ENCODE results near the gene TUBG2. TPM values are rescaled to one million over a fixed set of nuclear protein-coding genes. Genes with fewer than 3 reads are reported as not detected.

TUBG2 gene
- total RNA-seq, 1 experiment from 2014 or later: 23.8 TPM

- H3K4me1 ChIP-seq: peaks cover 28% of the 10 kb centered on the region
- H3K9me3 ChIP-seq: no peaks in the 10 kb centered on the region
- intact Hi-C loops (cut with micrococcal nuclease; ENCODE audit: unreplicated experiment): loop anchor here (1.0 to 5.0 kb wide), 2 partner anchors 83 to 101 kb away; partner anchors contain the start of gene RAMP2
- peak; percentile 87 to 93 for DNase-seq
- CTCF ChIA-PET: interaction anchor here (1.2 to 3.5 kb wide), 6 partner anchors 20 to 102 kb away, joined by 4 to 38 read pairs (median 19); partner anchors contain the start of genes PSMC3IP, RETREG3, TUBG1 and TUBG2
- Mint-ChIP-seq H3K4me1 (ENCODE audit: low read depth, unreplicated experiment) (peaks cover 8% of the 10 kb centered on the region), H3K36me3 (ENCODE audit: insufficient read depth, unreplicated experiment) (peaks cover 21% of the 10 kb centered on the region), H3K27ac (ENCODE audit: unreplicated experiment) (peak overlapping the region; percentile 95), H3K9me3 (ENCODE audit: unreplicated experiment) (no peaks in the 10 kb centered on the region), H3K27me3 (ENCODE audit: insufficient read depth, unreplicated experiment) (no peaks in the 10 kb centered on the region), H3K4me3 (ENCODE audit: unreplicated experiment) (peak overlapping the region; percentile 89)
- no peaks in the 10 kb centered on the region for H3K27me3 ChIP-seq (replicated peaks; ENCODE audit: control insufficient read depth, insufficient read depth, low read length)
- no peaks in the 10 kb centered on the region for H3K36me3 ChIP-seq (ENCODE audit: control insufficient read depth, insufficient read depth, low read length)
- POLR2A ChIA-PET: interaction anchor here (0.5 to 1.3 kb wide), 6 partner anchors 71 to 1487 kb away, joined by 3 to 5 read pairs (median 4); partner anchors contain the start of genes BECN1, RETREG3 and TUBG1
- TF ChIP-seq, protein P1, sequence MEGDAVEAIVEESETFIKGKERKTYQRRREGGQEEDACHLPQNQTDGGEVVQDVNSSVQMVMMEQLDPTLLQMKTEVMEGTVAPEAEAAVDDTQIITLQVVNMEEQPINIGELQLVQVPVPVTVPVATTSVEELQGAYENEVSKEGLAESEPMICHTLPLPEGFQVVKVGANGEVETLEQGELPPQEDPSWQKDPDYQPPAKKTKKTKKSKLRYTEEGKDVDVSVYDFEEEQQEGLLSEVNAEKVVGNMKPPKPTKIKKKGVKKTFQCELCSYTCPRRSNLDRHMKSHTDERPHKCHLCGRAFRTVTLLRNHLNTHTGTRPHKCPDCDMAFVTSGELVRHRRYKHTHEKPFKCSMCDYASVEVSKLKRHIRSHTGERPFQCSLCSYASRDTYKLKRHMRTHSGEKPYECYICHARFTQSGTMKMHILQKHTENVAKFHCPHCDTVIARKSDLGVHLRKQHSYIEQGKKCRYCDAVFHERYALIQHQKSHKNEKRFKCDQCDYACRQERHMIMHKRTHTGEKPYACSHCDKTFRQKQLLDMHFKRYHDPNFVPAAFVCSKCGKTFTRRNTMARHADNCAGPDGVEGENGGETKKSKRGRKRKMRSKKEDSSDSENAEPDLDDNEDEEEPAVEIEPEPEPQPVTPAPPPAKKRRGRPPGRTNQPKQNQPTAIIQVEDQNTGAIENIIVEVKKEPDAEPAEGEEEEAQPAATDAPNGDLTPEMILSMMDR (IDR thresholded peaks at IDR 0.05; ENCODE audit: insufficient read depth in 1 of 2, low read depth in 1 of 2, low read length in 1 of 2, severe bottlenecking in 1 of 2, unreplicated experiment in 1 of 2): peak; percentile 79 to 90
- BruUV-seq (replicated peaks): no TSS peak
- peak overlapping the region; percentile 79 for H3K4me3 ChIP-seq (ENCODE audit: low read depth, low read length)
Measured at GRCh38 chr17:42679492-42680330, 20.6 kb downstream of the TUBG2 start.

GRCh38 chr17:42680331-42680808, 21.3 kb downstream of the TUBG2 start:
- DNase-seq: peak; percentile 37 to 70
- H3K4me3 ChIP-seq (ENCODE audit: low read depth, low read length): peak overlapping the region; percentile 79
- TF ChIP-seq, protein P1 (IDR thresholded peaks at IDR 0.05; ENCODE audit: insufficient read depth in 1 of 2, low read depth in 1 of 2, low read length in 1 of 2, severe bottlenecking in 1 of 2, unreplicated experiment in 1 of 2): no peak
- CTCF ChIA-PET: interaction anchor here (1.2 to 3.5 kb wide), 6 partner anchors 21 to 102 kb away, joined by 5 to 38 read pairs (median 19); partner anchors contain the start of genes PSMC3IP, RETREG3, TUBG1 and TUBG2
- no TSS peak for BruUV-seq (replicated peaks)
- no peaks in the 10 kb centered on the region for H3K36me3 ChIP-seq (ENCODE audit: control insufficient read depth, insufficient read depth, low read length)
- POLR2A ChIA-PET: interaction anchor here (0.5 to 1.3 kb wide), 2 partner anchors 71 to 108 kb away, joined by 3 to 4 read pairs; partner anchors contain the start of genes RETREG3 and TUBG1
- H3K9me3 ChIP-seq: no peaks in the 10 kb centered on the region
- H3K4me1 ChIP-seq: peaks cover 24% of the 10 kb centered on the region
- Mint-ChIP-seq H3K4me3 (ENCODE audit: unreplicated experiment) (peak overlapping the region; percentile 89), H3K36me3 (ENCODE audit: insufficient read depth, unreplicated experiment) (peaks cover 15% of the 10 kb centered on the region), H3K9me3 (ENCODE audit: unreplicated experiment) (no peaks in the 10 kb centered on the region), H3K27me3 (ENCODE audit: insufficient read depth, unreplicated experiment) (no peaks in the 10 kb centered on the region), H3K4me1 (ENCODE audit: low read depth, unreplicated experiment) (peaks cover 8% of the 10 kb centered on the region), H3K27ac (ENCODE audit: unreplicated experiment) (peak overlapping the region; percentile 95)
- intact Hi-C loops (cut with micrococcal nuclease; ENCODE audit: unreplicated experiment): no loop called here
- H3K27me3 ChIP-seq (replicated peaks; ENCODE audit: control insufficient read depth, insufficient read depth, low read length): no peaks in the 10 kb centered on the region

DNA sequence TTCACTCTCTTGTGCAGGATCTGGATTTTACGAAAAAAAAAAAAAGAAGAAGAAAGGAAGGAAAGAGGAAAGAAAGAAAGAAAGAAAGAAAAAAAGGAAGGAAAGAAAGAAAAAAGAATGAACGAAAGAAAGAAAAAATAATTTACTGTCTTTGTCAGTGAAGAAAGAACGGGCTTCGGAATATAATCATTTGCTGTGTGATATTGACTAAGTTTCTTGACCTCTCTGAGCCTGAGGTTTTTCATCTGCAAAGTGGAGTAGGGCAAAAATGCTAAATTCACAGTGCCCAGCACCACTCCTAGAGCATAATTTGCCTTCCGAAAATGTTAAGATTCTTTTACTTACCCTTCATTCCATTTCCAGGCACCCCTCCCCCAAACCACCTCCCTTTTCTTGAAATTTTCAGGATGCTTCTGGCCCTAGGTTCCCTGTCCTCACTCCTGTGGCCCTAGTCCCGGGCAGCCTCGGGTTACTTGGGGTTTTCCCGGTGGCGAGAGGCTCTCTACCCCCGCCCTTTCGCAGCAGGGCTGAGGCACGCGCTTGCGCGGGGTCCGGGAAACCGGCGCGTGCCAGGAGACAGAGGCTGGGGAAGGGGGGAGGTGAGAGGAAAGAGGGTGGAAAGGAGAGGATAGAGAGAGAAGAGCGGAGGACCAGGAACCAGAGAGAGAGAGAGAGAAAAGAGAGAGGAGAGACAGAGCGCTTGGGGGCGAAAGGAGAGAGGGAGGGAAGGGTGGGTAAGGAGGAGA, 23.1 kb downstream of the TUBG2 start, which contains the start of gene CNTNAP1:
TSS of gene CNTNAP1 (plus strand) at position 556 of the 746 bp plus-strand sequence. CDS start 299 bp downstream, outside the sequence.
- peaks cover 8% of the 10 kb centered on the region for H3K4me1 Mint-ChIP-seq (ENCODE audit: low read depth, unreplicated experiment)
- no TSS peak for BruUV-seq (replicated peaks)
- H3K27ac Mint-ChIP-seq (ENCODE audit: unreplicated experiment): no peak within 1 kb of the TSS
- Histone ChIP-seq H3K27me3 (replicated peaks; ENCODE audit: control insufficient read depth, insufficient read depth, low read length) (no peaks in the 10 kb centered on the region), H3K9me3 (no peaks in the 10 kb centered on the region), H3K4me1 (peaks cover 21% of the 10 kb centered on the region), H3K4me3 (ENCODE audit: low read depth, low read length) (peak within 1 kb of the TSS; percentile 42), H3K36me3 (ENCODE audit: control insufficient read depth, insufficient read depth, low read length) (no peaks in the 10 kb centered on the region)
- H3K9me3 Mint-ChIP-seq (ENCODE audit: unreplicated experiment): no peaks in the 10 kb centered on the region
- CTCF ChIA-PET: interaction anchor here (0.6 to 1.3 kb wide), 2 partner anchors 63 to 1441 kb away, joined by 3 read pairs; no protein-coding TSS in a partner anchor
- TF ChIP-seq, protein P1 (IDR thresholded peaks at IDR 0.05; ENCODE audit: insufficient read depth in 1 of 2, low read depth in 1 of 2, low read length in 1 of 2, severe bottlenecking in 1 of 2, unreplicated experiment in 1 of 2): no peak
- peaks cover 9% of the 10 kb centered on the region for H3K36me3 Mint-ChIP-seq (ENCODE audit: insufficient read depth, unreplicated experiment)
- peak in 1 of 2 experiments; percentile 57 for DNase-seq
- intact Hi-C loops (cut with micrococcal nuclease; ENCODE audit: unreplicated experiment): no loop called here
- H3K4me3 Mint-ChIP-seq (ENCODE audit: unreplicated experiment): peak within 1 kb of the TSS; percentile 82
- POLR2A ChIA-PET: interaction anchor here (0.5 kb wide), 1 partner anchor 61 kb away, joined by 3 read pairs; no protein-coding TSS in a partner anchor
- H3K27me3 Mint-ChIP-seq (ENCODE audit: insufficient read depth, unreplicated experiment): no peaks in the 10 kb centered on the region

All from Caco-2 (cell line).